ENCODE measurements around the gene FGF1.

FGF1 gene

DNA sequence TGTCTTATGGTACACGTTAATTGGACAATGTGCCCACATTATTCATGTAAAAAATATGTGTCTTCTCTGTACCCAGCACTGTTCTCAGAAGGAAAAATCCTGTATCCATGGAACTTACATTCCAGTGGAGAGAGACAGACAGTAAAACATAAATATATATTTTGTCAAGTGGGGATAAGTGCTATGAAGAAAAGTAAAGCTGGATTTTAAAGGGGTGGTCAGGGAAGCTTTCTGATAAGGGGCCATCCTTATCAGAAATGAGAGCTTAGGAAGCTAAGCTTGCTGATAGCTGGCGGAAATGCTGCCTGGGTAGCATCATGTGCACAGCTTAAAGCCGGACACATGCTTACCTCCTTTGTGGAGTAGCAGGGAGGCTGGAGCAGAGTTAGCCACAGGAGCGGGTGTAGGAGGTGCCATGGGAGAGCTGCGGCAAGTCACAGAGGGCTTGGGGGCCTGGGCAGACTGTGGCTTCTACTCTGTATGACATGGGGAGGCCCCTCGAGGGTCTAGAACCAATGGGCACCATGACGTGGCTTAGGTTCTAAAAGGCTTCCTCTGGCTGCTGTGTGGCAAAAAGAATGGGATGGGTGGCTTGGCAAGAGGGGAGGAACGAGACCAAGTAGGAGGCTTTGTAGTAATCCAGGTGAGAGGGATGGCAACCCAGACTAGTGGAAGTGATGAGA lies 141.7 kb downstream of the FGF1 start:
- no peak for DNase-seq (ENCODE audit: low read depth in 2 of 2)

DNA sequence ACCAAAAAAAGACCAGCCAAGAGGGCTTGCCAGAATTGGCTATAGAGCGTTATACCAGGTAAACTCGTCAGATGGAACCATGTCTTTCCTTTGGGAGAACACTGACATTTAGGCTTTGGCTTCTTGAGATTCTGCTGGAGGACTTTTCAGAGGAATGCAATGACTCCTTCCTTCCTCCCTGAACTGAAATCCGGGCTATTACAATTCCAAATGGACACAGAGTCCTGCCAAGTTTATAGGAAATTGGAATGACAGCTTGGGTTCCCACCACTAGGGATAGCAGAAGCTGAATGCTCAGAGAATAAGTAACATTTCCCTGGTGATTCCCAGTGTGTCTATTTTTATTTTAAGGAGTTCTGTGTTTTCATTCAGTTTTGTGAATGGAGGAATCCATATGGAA lies 143.0 kb downstream of the FGF1 start:
- no peak for DNase-seq (ENCODE audit: low read depth in 2 of 2)
